GM18867 (cell line): Measurements from ENCODE around the gene C1QTNF1.

Experiments used
- ATAC-seq: cut with Tn5 transposase; IDR thresholded peaks from one replicate; pipeline ENCODE4 v1.9.1; 2021; ENCODE audit warnings: mild to moderate bottlenecking, moderate library complexity; ENCODE audit not compliant: unreplicated experiment

Gene C1QTNF1

GRCh38 chr17:79089720-79090442 is 65.9 kb downstream of the C1QTNF1 start:
- ATAC-seq: no peak

- ATAC-seq: no peak
These were observed 66.7 kb downstream of the C1QTNF1 start for GRCh38 chr17:79090443-79091225.

- ATAC-seq: no peak
These were observed 67.3 kb downstream of the C1QTNF1 start for GRCh38 chr17:79091226-79091670.

GRCh38 chr17:79092567-79092966 is 68.6 kb downstream of the C1QTNF1 start:
- no peak for ATAC-seq

- ATAC-seq: no peak
These were observed 69.3 kb downstream of the C1QTNF1 start for GRCh38 chr17:79093270-79093669.

GRCh38 chr17:79094261-79094660 is 70.3 kb downstream of the C1QTNF1 start:
- ATAC-seq: no peak

- ATAC-seq: no peak
These were observed 71.5 kb downstream of the C1QTNF1 start for GRCh38 chr17:79095345-79096055.

GRCh38 chr17:79096477-79096876 is 72.5 kb downstream of the C1QTNF1 start:
- no peak for ATAC-seq

GRCh38 chr17:79097226-79098055 is 73.5 kb downstream of the C1QTNF1 start:
- ATAC-seq: no peak

- no peak for ATAC-seq
These were observed 74.4 kb downstream of the C1QTNF1 start for GRCh38 chr17:79098282-79098867.
